AG08396 (cell line): ENCODE results near the gene SOX15.

Source experiments
- DNase-seq: peaks from one replicate; pipeline ENCODE4 v3.0.0; 2012; ENCODE audit warnings: low spot score, mixed read lengths

Gene SOX15

GRCh38 chr17:7577327-7578199 lies 12.3 kb downstream of the SOX15 start:
- DNase-seq: no peak

GRCh38 chr17:7576432-7576937 lies 13.4 kb downstream of the SOX15 start:
- DNase-seq: no peak

GRCh38 chr17:7575959-7576358 lies 13.9 kb downstream of the SOX15 start:
- no peak for DNase-seq

GRCh38 chr17:7575481-7575883 lies 14.4 kb downstream of the SOX15 start:
- DNase-seq: no peak

- no peak for DNase-seq
Measured at GRCh38 chr17:7574176-7574953, 15.5 kb downstream of the SOX15 start.

GRCh38 chr17:7573324-7574080 lies 16.4 kb downstream of the SOX15 start:
- peak; percentile 92 for DNase-seq

GRCh38 chr17:7572588-7573323 lies 17.1 kb downstream of the SOX15 start:
- DNase-seq: peak; percentile 99

GRCh38 chr17:7572338-7572587 lies 17.6 kb downstream of the SOX15 start:
- DNase-seq: no peak

- DNase-seq: no peak
Measured at GRCh38 chr17:7570351-7570750, 19.5 kb downstream of the SOX15 start.

GRCh38 chr17:7569571-7569970 lies 20.3 kb downstream of the SOX15 start:
- no peak for DNase-seq

- DNase-seq: no peak
Measured at GRCh38 chr17:7563115-7563869, 26.6 kb downstream of the SOX15 start.

GRCh38 chr17:7562208-7562605 lies 27.7 kb downstream of the SOX15 start:
- DNase-seq: peak; percentile 54

- peak; percentile 100 for DNase-seq
Measured at GRCh38 chr17:7561589-7562207, 28.2 kb downstream of the SOX15 start, which contains the start of gene SENP3. Gene SENP3 (plus strand): TSS chr17:7561919. CDS start chr17:7563077, 1,158 bp downstream.

GRCh38 chr17:7561028-7561575 lies 28.8 kb downstream of the SOX15 start:
- peak; percentile 92 for DNase-seq

GRCh38 chr17:7560172-7561027 lies 29.5 kb downstream of the SOX15 start:
- peak; percentile 76 for DNase-seq

- no peak for DNase-seq
Measured at GRCh38 chr17:7559320-7560171, 30.3 kb downstream of the SOX15 start.

- DNase-seq: no peak
Measured at GRCh38 chr17:7558544-7559319, 31.2 kb downstream of the SOX15 start, which contains the start of gene TNFSF13. Gene TNFSF13 (plus strand): TSS chr17:7558750. CDS start chr17:7559040, 290 bp downstream.
